ENCODE data around the gene ITFG2.
"Not testable (repeated sequence)": the region's sequence is repeated elsewhere in the genome, so short reads cannot be mapped to it uniquely, and the experiment has no call there.

The ITFG2 gene

GRCh38 chr12:2812290-2813213 lies at the start of gene ITFG2:
TSS of gene ITFG2 (plus strand) at chr12:2812668. CDS start at chr12:2812761, 93 bp downstream.
- FAIRE-seq, result peak; percentile 90

DNA sequence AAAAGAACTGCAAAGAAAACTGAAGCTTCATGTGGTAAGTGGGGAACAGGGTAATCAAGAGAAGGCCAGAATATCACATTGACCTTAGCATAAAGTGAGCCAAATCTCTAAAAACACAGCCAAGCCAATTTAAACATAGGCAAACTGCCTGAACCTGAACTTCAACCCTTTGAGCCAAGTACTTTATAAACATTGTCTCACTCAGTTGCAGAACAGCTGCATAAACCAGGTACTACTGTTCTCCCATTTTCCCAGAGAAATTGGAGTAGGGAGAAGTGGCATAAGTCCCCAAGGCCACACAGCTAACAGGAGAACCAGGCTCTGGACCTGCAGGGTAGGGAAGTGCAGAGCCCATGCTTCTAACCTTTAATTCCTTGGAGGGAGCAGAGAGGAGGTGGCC lies 48.1 kb upstream of the ITFG2 start:
- no peak for FAIRE-seq

DNA sequence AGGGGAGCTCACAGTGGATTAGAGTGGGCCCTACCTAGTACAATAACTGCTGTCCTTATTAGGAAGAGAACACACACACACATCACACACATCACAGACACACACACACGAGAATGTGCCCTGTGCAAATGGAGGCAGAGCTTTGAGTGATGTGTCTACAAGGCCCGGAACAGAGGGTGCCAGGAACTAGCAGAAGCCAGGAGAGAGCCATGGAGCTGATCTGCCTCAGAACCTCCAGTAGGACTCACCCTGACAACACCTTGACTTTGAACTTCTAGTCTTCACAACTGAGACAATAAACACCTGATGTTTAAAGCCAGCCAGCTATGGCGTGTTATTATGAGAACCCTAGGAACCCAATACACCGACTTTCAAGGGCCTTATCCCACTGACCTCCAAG lies 47.4 kb upstream of the ITFG2 start:
- no peak for FAIRE-seq

DNA sequence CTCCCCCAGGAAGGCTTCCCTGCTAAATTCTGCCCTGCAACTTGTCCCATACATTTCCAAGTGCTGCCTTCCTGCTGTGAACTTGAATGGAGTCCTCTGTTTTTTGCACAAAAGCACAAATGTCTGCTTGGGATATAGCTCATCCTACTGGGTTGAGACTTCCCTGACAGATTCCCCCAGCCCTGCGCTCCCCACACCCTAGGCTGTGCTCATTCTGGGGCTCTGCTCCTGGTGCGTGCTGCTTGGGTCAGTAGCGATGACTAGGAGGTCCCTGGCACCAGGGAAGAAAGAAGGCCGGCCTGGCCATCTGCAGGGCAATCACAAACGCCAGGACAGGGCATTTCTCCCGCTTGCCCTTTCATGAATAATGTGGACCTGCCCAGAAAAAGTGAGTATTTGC lies 46.9 kb upstream of the ITFG2 start:
- no peak for FAIRE-seq

DNA sequence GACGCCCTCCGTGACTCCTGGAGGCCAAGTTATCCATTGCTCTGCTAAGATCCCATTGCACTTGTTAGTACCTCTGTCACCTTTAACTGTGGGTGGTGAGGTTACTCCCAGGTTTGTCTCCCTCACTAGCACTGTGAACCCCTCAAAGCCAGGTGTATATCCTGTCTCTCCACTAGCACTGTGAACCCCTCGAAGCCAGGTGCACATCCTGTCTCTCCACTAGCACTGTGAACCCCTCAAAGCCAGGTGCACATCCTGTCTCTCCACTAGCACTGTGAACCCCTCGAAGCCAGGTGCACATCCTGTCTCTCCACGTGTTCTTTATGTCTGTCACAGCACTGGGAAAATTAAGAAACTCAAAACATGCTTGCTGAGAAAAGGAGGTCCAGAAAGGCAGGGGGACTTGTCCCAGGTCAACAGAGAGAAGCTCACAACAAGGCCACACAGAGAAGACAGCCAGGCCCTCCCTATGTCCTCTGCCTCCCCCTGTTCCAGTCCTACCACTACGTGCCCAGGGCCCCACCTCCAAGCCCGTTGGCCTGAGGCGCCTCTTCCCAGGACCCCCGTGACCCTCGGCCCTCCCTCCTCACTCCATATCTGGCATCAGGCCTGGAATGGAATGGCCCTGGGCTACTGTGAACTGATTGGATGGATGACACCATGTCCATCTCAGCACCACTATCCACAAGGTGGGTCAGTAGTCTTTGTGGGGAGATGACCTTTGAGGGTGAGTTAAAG lies 44.1 kb upstream of the ITFG2 start:
- FAIRE-seq, result no peak

- no peak for FAIRE-seq
Measured at GRCh38 chr12:2769866-2770533, 42.5 kb upstream of the ITFG2 start.

DNA sequence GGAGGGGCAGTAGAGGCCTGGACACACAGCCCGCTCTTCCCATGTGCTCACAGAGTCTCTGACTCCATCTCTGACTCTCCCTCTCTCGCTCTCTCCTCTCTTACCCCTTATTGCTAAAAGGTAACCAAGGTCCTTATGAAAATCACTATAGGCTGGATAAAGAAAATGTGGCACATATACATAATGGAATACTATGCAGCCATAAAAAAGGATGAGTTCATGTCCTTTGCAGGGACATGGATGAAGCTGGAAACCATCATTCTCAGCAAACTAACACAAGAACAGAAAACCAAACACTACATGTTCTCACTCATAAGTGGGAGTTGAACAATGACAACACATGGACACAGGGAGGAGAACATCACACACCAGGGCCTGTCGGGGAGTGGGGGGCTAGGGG lies 41.9 kb upstream of the ITFG2 start:
- not testable (repeated sequence) for FAIRE-seq

GRCh38 chr12:2772370-2772769 lies 40.1 kb upstream of the ITFG2 start:
- no peak for FAIRE-seq

- no peak for FAIRE-seq
Measured at GRCh38 chr12:2773199-2773875, 39.1 kb upstream of the ITFG2 start.

- FAIRE-seq, result no peak
Measured at GRCh38 chr12:2775431-2775830, 37.0 kb upstream of the ITFG2 start.

- no peak for FAIRE-seq
Measured at GRCh38 chr12:2776129-2776806, 36.2 kb upstream of the ITFG2 start.

DNA sequence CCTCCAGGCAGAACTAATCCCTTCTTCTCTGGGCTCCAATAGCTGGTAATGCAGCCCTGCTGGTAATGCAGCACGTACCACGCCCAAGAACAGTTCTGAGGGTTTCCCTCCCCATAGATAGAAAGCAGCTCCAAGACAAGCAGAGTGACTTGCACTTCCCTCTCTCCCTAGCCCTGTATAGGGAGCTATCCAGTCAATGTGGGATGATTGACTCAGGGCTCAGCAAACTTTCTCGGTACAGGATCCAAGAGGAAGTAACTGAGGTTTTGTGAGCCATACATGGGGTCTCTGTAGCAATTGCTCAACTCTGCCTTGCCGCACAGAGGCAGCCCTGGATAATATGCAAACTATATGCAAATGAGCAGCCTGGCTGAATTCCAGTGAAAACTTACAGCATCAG lies 33.2 kb upstream of the ITFG2 start:
- no peak for FAIRE-seq

GRCh38 chr12:2783936-2784600 lies 28.4 kb upstream of the ITFG2 start:
- no peak for FAIRE-seq

DNA sequence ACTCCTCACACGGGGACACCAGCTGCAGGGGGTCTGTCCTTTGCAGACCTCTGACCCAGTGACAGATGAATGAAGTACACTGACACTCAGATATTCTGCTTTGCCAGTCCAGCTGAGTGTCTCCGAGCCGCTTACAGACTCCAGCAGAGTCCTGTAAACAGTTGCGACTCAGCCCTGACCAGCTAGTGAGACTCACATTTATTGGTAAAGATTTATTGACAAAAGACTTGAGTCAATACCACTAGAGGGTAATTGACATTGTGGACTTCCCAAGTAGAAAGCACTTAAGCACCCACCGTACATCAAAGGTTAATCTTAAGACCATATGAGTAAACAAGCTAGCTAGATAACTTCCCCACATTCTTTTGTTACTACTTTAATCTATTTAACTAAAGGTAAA lies 27.5 kb upstream of the ITFG2 start:
- no peak for FAIRE-seq

DNA sequence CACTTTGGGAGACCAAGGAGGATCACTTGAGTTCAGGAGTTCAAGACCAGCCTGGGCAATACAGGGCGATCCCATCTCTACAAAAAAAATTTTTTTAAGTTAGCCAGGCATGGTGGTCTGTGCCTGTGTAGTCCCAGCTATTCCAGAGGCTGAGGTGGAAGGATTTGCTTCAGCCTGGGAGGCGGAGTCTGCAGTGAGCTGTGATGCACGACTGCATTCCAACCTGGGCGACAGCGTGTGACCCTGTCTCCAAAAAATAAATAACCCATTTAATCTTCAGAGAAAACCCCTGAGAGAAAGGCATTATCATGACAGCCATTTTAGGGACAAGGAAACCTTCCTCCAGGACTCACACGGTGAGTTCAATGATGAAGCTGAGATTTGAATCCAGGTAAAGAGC lies 21.4 kb upstream of the ITFG2 start:
- no peak for FAIRE-seq

GRCh38 chr12:2792671-2793500 lies 19.6 kb upstream of the ITFG2 start:
- no peak for FAIRE-seq

- FAIRE-seq, result no peak
Measured at GRCh38 chr12:2793561-2793960, 18.9 kb upstream of the ITFG2 start.

DNA sequence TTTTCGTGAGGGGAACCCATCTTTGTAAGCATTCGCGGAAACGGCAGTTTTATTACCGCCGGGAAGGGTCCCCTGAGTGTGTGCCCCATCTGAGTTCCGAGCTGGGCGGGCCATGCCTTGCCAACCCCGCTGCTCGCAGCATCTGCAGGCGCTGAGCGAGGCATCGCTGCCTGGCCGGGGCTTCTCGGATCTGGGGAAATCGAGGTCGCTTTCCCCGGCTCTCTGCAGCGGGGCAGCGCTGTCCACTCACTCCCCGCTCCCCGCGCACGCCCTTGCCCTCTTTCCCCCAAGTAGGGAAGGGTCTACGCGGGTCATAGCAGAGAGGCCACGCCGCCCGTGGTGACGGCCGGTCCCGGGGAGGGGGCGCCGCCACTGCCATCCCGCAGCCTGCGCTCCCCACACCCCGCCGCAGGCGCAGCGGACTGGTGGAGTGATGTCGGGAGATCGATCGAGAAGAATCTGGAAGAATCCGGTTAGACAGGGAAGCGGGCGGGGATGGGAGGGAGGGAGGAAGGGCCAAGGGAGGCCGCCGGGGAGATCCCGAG lies 18.2 kb upstream of the ITFG2 start:
- FAIRE-seq, result no peak

DNA sequence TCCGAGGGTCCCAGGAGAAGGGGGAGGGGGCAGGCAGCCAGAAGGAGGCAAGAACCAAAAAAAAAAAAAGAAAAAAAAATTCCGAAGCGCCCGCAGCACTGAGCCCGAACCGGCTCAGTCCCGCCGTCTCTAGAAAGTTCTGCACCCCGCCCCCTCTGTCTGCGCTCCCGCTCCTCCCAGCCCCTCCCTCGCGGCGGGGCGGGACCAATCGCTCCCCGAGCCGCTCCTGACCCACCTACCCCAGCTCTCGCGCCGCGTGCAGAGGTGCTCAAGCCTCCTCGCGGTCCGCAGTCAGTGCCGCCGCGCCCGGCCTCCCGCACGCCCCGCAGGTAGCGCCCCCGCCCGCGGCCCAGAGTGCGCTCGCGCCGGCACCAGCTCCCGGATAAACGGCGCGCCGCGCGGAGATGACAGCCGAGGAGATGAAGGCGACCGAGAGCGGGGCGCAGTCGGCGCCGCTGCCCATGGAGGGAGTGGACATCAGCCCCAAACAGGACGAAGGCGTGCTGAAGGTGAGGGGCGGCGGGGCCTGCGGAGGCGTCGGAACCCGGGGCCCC lies 17.7 kb upstream of the ITFG2 start, which contains the start of gene FKBP4:
TSS of gene FKBP4 (plus strand) at position 235 of the 554 bp plus-strand sequence. CDS start at position 405, 170 bp downstream.
- no peak for FAIRE-seq
